PC-3 (cell line): Measurements from ENCODE around the gene ESPN.

ENCODE experiments used
- CTCF ChIP-seq: fragments of 300-600 bp; sonication (generic); conservative IDR thresholded peaks from 2 replicates; pipeline ENCODE4 v1.5.1; 2017; ENCODE audit warnings: antibody characterized with exemption, low read depth, mild to moderate bottlenecking, low read length
- EZH2 ChIP-seq: fragments of 300-600 bp; sonication (generic); IDR thresholded peaks from one replicate; pipeline ENCODE4 v1.6.1; 2017; ENCODE audit warnings: antibody characterized with exemption, mild to moderate bottlenecking, low read length; ENCODE audit not compliant: unreplicated experiment
- EZH2phosphoT487 ChIP-seq: fragments of 300-600 bp; sonication (generic); IDR thresholded peaks from 2 replicates; pipeline ENCODE4 v1.6.1; 2018; ENCODE audit warnings: mild to moderate bottlenecking, antibody characterized with exemption, low read length, borderline replicate concordance

GRCh38 chr1:6497215-6497866, 72.8 kb downstream of the ESPN start:
- TF ChIP-seq CTCF (no peak), EZH2 (no peak), EZH2phosphoT487 (no peak)
